GM21360 (cell line): ENCODE results near the gene ARF1.

Experiments
- ATAC-seq: cut with Tn5 transposase; IDR thresholded peaks from one replicate; pipeline ENCODE4 v1.9.1; 2021; ENCODE audit warnings: mild to moderate bottlenecking, moderate library complexity; ENCODE audit not compliant: unreplicated experiment

Gene ARF1

GRCh38 chr1:228145463-228146416 lies 63.2 kb downstream of the ARF1 start:
- ATAC-seq = no peak

- ATAC-seq = no peak
Measured at GRCh38 chr1:228146417-228147150, 64.1 kb downstream of the ARF1 start.

GRCh38 chr1:228147151-228147693 lies 64.7 kb downstream of the ARF1 start:
- ATAC-seq = no peak

GRCh38 chr1:228147768-228148167 lies 65.3 kb downstream of the ARF1 start:
- ATAC-seq = no peak

GRCh38 chr1:228148196-228148861 lies 65.8 kb downstream of the ARF1 start:
- no peak for ATAC-seq
